ENCODE results near the gene RAPGEF3.

The RAPGEF3 gene

DNA sequence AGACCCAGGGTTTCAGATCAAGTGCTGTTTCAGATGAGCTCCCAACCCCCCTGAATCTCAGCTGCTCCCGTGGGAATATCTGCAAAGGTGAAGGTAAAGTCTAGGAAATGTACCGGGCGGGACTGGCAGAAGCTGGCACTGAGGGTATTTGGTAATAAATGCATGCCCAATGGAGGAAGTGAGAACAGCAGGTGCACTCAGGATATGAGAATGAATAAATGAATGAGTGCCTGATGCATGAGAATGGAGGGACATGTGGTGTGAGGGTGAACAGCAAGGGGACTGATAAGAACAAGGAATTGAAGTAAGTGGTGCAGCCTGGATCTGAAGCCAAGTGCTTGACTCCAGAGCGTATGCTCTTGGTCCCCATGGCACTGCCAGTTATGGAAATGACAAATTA, 11.6 kb downstream of the RAPGEF3 start:
- in situ Hi-C loops (cut with HindIII; ENCODE audit: low pct_ligation_motif_present, low sequenced_read_pairs), result no loop called here
- TF ChIP-seq, protein P1, sequence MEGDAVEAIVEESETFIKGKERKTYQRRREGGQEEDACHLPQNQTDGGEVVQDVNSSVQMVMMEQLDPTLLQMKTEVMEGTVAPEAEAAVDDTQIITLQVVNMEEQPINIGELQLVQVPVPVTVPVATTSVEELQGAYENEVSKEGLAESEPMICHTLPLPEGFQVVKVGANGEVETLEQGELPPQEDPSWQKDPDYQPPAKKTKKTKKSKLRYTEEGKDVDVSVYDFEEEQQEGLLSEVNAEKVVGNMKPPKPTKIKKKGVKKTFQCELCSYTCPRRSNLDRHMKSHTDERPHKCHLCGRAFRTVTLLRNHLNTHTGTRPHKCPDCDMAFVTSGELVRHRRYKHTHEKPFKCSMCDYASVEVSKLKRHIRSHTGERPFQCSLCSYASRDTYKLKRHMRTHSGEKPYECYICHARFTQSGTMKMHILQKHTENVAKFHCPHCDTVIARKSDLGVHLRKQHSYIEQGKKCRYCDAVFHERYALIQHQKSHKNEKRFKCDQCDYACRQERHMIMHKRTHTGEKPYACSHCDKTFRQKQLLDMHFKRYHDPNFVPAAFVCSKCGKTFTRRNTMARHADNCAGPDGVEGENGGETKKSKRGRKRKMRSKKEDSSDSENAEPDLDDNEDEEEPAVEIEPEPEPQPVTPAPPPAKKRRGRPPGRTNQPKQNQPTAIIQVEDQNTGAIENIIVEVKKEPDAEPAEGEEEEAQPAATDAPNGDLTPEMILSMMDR (IDR thresholded peaks at IDR 0.05; ENCODE audit: low read depth, low read length, missing control alignments), result no peak
- DNase-seq, result no peak
- Histone ChIP-seq H3K27ac (no peak overlapping the region), H3K27me3 (replicated peaks) (peaks cover 8% of the 10 kb centered on the region), H3K36me3 (replicated peaks) (no peaks in the 10 kb centered on the region), H3K4me3 (ENCODE audit: low read depth, low read length) (no peak overlapping the region)

DNA sequence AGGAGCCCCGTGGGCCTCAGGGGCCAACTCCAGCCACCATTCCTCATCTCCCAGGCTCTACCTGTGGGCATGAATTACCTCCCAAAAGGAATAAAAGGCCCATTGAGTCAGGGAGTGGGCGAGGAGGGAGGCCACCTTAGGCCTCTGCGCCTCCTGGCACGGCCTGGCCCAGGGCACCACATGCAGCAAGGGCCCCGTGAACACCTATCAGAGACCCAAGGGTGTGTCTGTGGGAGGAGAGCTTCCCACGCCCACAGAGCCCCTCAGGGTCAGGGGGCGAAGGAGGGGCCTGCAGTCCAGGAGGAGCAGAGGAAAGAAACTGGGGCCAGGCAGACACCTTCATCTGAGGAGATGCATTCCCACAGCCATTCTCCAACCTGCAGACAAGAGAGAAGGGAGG, 12.2 kb downstream of the RAPGEF3 start:
- Histone ChIP-seq H3K27me3 (replicated peaks) (peaks cover 8% of the 10 kb centered on the region), H3K27ac (no peak overlapping the region), H3K36me3 (replicated peaks) (no peaks in the 10 kb centered on the region), H3K4me3 (ENCODE audit: low read depth, low read length) (no peak overlapping the region)
- TF ChIP-seq, protein P1 (IDR thresholded peaks at IDR 0.05; ENCODE audit: low read depth, low read length, missing control alignments), result no peak
- in situ Hi-C loops (cut with HindIII; ENCODE audit: low pct_ligation_motif_present, low sequenced_read_pairs), result no loop called here
- no peak for DNase-seq

DNA sequence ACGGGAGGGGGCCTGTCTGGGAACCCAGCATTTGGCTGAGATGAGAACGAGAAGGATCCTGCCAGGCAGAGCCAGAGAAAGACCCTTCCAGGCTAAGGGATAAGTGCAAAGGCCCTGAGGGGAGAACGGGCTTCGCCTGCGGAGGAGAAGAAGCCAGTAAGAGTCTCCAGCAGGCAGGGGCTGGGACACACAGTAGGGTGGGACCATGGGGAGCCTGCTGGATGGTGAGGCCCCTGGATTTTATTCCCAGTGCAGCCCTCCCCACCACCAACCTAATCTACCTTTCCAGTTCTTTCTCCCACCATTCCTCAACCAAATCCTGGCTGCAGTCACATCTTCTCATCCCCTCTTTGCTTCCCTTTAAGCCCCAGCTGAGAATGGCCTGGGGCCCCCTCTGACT, 12.6 kb downstream of the RAPGEF3 start:
- Histone ChIP-seq H3K4me3 (ENCODE audit: low read depth, low read length) (no peak overlapping the region), H3K27ac (no peak overlapping the region), H3K36me3 (replicated peaks) (no peaks in the 10 kb centered on the region), H3K27me3 (replicated peaks) (peaks cover 8% of the 10 kb centered on the region)
- in situ Hi-C loops (cut with HindIII; ENCODE audit: low pct_ligation_motif_present, low sequenced_read_pairs), result no loop called here
- no peak for DNase-seq
- TF ChIP-seq, protein P1 (IDR thresholded peaks at IDR 0.05; ENCODE audit: low read depth, low read length, missing control alignments), result no peak

DNA sequence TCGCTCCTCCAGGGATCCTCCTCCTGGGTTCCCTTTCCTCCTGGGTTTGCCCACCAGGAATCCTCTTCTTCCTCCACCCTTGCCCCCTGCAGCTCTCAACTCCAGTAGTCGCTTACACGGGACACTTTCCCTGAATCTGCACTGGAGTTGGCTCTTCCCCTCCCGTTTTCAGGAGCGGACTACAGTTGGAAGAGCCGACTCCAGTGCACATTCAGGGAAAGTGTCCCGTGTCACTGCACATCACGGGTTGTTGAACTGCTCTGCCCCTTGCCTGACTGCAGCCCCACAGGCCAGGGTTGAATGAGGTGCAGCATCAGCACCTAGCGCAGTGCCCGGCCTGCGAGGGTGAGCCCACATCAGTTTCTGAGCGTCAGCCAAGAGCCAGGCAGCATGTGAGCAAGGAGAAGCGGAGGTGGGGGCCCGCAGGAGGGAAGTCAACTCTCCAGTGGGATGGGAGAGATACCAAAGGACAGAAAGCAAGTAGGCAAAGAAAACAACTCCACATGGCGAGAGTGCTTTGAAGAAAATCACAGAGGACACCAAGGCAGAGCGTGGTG, 13.1 kb downstream of the RAPGEF3 start:
- Histone ChIP-seq H3K4me3 (ENCODE audit: low read depth, low read length) (no peak overlapping the region), H3K36me3 (replicated peaks) (no peaks in the 10 kb centered on the region), H3K27me3 (replicated peaks) (peaks cover 8% of the 10 kb centered on the region), H3K27ac (no peak overlapping the region)
- TF ChIP-seq, protein P1 (IDR thresholded peaks at IDR 0.05; ENCODE audit: low read depth, low read length, missing control alignments), result no peak
- DNase-seq, result no peak
- in situ Hi-C loops (cut with HindIII; ENCODE audit: low pct_ligation_motif_present, low sequenced_read_pairs), result no loop called here

DNA sequence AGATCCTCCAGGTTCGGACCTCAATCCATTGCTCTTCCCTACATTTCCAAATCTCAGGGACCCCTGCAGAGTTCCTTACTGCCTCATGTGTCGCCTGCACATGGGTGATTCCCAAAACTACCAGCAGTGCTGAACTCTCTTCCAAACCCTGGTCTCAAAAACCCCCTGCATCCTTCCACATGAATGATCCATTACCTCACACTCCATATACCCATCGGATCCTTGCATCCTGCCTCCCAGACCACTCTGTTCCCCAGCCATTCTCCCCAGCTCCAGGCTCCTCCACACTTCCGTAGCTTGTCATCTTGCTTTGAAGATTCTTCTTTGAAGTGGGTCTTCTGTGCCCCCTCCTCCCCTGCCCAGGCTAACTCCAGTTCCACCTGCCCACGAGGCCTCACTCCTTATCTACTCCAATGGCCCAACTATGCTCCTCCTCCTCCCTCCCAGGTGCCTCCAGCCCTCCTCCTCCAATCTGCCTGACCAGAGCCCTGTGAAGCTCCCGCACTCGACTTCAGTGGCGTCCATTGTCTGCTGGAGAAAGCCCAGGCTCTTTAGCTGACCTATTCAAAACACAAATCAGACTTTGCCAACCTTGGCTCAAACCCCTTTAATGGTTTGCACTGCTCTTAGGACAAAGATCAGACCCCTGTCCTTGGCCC, 13.8 kb downstream of the RAPGEF3 start:
- DNase-seq, result no peak
- no peaks in the 10 kb centered on the region for H3K36me3 ChIP-seq (replicated peaks)
- peaks cover 8% of the 10 kb centered on the region for H3K27me3 ChIP-seq (replicated peaks)
- in situ Hi-C loops (cut with HindIII; ENCODE audit: low pct_ligation_motif_present, low sequenced_read_pairs), result no loop called here
- H3K4me3 ChIP-seq (ENCODE audit: low read depth, low read length), result no peak overlapping the region
- TF ChIP-seq, protein P1 (IDR thresholded peaks at IDR 0.05; ENCODE audit: low read depth, low read length, missing control alignments), result no peak
- H3K27ac ChIP-seq, result no peak overlapping the region

All from brain microvascular endothelial cell (primary cell).